Thyroid gland (tissue), 4 donors: ENCODE measurements around the gene TDP2.
"Not testable (repeated sequence)": the region's sequence is repeated elsewhere in the genome, so short reads cannot be mapped to it uniquely, and the experiment has no call there.

Experiments
- CTCF ChIP-seq, 6 experiments: fragments of 200-600 bp in 3 of 6; fragments of 450-650 bp in 3 of 6; sonication (generic) in 3 of 6; IDR thresholded peaks; one replicate each; pipeline ENCODE4 v1.5.1; 2016 to 2019; ENCODE audit warnings: antibody characterized with exemption in 6 of 6, mild to moderate bottlenecking in 2 of 6, inconsistent platforms in 1 of 6, moderate library complexity in 1 of 6
- POLR2A ChIP-seq, 2 donors: fragments of 450-650 bp; IDR thresholded peaks; one replicate each; pipeline ENCODE4 v1.6.1; 2017; ENCODE audit warnings: antibody characterized with exemption in 2 of 2, mild to moderate bottlenecking in 2 of 2, moderate library complexity in 1 of 2

- not testable (repeated sequence) for TF ChIP-seq POLR2A, CTCF (IDR thresholded peaks at IDR 0.05)
Measured at GRCh38 chr6:24640631-24641030, 26.1 kb downstream of the TDP2 start.
